ENCODE results near the gene RNF32.

DNA sequence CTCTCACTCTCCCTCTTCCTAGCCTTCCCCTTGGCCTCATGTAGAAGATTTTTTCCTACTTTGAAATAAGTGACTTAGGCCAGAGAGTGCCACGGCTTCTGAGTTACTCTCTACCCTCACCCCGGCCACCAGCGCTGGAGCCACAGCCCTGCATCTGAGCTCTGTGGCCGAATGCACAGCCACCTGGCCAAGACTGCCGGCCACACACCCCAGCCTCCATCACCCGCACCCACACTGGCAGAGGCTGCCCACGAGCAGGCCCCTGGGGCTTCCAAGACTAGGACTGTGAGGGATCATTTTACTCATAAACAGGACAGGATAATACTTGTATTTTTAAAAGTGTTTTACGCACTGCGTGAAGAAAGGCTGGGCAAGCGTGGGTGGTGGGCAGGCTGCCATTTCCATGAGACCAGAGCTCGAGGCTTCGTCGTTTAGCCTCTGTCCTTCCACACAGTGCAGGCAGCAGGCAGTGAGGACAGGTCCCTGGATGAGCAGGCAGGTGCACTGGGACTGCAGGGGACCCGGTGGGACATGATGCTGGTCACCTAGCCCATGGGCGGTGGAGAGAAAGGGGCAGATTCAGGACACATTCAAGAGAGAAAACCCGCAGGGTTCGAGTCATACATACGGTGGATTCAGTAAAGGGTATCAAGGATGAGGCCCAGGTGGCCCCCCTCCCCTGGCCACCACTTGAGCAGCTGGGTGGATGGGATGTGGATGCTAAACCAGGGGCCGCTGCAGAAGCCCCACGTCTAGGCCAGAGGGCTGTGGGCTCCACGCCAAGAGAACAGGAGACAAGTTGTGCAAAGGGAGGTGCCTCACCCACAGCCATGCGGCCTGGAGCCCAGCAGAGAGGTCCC is 35.5 kb upstream of the RNF32 start:
- no peak for TF ChIP-seq ESRRG (CRISPR knock-in tag; IDR thresholded peaks at IDR 0.05)
- TF ChIP-seq, protein P1, sequence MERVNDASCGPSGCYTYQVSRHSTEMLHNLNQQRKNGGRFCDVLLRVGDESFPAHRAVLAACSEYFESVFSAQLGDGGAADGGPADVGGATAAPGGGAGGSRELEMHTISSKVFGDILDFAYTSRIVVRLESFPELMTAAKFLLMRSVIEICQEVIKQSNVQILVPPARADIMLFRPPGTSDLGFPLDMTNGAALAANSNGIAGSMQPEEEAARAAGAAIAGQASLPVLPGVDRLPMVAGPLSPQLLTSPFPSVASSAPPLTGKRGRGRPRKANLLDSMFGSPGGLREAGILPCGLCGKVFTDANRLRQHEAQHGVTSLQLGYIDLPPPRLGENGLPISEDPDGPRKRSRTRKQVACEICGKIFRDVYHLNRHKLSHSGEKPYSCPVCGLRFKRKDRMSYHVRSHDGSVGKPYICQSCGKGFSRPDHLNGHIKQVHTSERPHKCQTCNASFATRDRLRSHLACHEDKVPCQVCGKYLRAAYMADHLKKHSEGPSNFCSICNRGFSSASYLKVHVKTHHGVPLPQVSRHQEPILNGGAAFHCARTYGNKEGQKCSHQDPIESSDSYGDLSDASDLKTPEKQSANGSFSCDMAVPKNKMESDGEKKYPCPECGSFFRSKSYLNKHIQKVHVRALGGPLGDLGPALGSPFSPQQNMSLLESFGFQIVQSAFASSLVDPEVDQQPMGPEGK (CRISPR knock-in tag; IDR thresholded peaks at IDR 0.05; ENCODE audit: borderline replicate concordance) = no peak
- TF ChIP-seq CSDC2 (CRISPR knock-in tag; IDR thresholded peaks at IDR 0.05) = no peak
- no peak for TF ChIP-seq SNAI2 (CRISPR knock-in tag; IDR thresholded peaks at IDR 0.05)
- no peak for TF ChIP-seq ZFP30 (CRISPR knock-in tag; IDR thresholded peaks at IDR 0.05)
- TF ChIP-seq, protein P2, sequence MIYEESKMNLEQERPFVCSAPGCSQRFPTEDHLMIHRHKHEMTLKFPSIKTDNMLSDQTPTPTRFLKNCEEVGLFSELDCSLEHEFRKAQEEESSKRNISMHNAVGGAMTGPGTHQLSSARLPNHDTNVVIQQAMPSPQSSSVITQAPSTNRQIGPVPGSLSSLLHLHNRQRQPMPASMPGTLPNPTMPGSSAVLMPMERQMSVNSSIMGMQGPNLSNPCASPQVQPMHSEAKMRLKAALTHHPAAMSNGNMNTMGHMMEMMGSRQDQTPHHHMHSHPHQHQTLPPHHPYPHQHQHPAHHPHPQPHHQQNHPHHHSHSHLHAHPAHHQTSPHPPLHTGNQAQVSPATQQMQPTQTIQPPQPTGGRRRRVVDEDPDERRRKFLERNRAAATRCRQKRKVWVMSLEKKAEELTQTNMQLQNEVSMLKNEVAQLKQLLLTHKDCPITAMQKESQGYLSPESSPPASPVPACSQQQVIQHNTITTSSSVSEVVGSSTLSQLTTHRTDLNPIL (CRISPR knock-in tag; IDR thresholded peaks at IDR 0.05; ENCODE audit: low read depth) = no peak
- no peak for TF ChIP-seq ARNTL (CRISPR knock-in tag; IDR thresholded peaks at IDR 0.05; ENCODE audit: borderline replicate concordance, low read depth)
- TF ChIP-seq ZC3H10 (CRISPR knock-in tag; IDR thresholded peaks at IDR 0.05) = no peak
- TF ChIP-seq, protein P3, sequence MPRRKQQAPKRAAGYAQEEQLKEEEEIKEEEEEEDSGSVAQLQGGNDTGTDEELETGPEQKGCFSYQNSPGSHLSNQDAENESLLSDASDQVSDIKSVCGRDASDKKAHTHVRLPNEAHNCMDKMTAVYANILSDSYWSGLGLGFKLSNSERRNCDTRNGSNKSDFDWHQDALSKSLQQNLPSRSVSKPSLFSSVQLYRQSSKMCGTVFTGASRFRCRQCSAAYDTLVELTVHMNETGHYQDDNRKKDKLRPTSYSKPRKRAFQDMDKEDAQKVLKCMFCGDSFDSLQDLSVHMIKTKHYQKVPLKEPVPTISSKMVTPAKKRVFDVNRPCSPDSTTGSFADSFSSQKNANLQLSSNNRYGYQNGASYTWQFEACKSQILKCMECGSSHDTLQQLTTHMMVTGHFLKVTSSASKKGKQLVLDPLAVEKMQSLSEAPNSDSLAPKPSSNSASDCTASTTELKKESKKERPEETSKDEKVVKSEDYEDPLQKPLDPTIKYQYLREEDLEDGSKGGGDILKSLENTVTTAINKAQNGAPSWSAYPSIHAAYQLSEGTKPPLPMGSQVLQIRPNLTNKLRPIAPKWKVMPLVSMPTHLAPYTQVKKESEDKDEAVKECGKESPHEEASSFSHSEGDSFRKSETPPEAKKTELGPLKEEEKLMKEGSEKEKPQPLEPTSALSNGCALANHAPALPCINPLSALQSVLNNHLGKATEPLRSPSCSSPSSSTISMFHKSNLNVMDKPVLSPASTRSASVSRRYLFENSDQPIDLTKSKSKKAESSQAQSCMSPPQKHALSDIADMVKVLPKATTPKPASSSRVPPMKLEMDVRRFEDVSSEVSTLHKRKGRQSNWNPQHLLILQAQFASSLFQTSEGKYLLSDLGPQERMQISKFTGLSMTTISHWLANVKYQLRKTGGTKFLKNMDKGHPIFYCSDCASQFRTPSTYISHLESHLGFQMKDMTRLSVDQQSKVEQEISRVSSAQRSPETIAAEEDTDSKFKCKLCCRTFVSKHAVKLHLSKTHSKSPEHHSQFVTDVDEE (CRISPR knock-in tag; IDR thresholded peaks at IDR 0.05) = no peak
- TF ChIP-seq, protein P4, sequence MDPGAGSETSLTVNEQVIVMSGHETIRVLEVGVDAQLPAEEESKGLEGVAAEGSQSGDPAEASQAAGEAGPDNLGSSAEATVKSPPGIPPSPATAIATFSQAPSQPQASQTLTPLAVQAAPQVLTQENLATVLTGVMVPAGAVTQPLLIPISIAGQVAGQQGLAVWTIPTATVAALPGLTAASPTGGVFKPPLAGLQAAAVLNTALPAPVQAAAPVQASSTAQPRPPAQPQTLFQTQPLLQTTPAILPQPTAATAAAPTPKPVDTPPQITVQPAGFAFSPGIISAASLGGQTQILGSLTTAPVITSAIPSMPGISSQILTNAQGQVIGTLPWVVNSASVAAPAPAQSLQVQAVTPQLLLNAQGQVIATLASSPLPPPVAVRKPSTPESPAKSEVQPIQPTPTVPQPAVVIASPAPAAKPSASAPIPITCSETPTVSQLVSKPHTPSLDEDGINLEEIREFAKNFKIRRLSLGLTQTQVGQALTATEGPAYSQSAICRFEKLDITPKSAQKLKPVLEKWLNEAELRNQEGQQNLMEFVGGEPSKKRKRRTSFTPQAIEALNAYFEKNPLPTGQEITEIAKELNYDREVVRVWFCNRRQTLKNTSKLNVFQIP (CRISPR knock-in tag; IDR thresholded peaks at IDR 0.05; ENCODE audit: borderline replicate concordance, low read depth) = no peak
- TF ChIP-seq ZFP3 (CRISPR knock-in tag; IDR thresholded peaks at IDR 0.05) = no peak
- no peak for TF ChIP-seq GLIS3 (CRISPR knock-in tag; IDR thresholded peaks at IDR 0.05)
- no peak for TF ChIP-seq PPARA (CRISPR knock-in tag; IDR thresholded peaks at IDR 0.05; ENCODE audit: borderline replicate concordance)
